OCI-LY3 (cell line): Measurements from ENCODE around the gene CELSR3.

Experiments used
- H2AFZ ChIP-seq: fragments of 200-600, 300-600 bp; shearing (Covaris generic); 2 replicates; pipeline ENCODE4 v1.6.0; 2014; ENCODE audit warnings: antibody characterized with exemption, low read depth, low read length
- H3K27ac ChIP-seq: fragments of 200-600, 300-600 bp; sonication (generic); 2 replicates; pipeline ENCODE4 v1.5.1; 2014; ENCODE audit warnings: mild to moderate bottlenecking, low read length, moderate library complexity, mixed read lengths
- H3K27me3 ChIP-seq: fragments of 200-600, 300-600 bp; sonication (generic); 2 replicates; pipeline ENCODE4 v1.6.1; 2014; ENCODE audit warnings: low read depth, low read length, mixed read lengths
- H3K36me3 ChIP-seq: fragments of 200-600, 300-600 bp; sonication (generic); replicated peaks from 2 replicates; pipeline ENCODE3; 2014; ENCODE audit warnings: low read depth, low read length, mixed read lengths
- H3K4me1 ChIP-seq: fragments of 300-600, 200-600 bp; sonication (generic); 2 replicates; pipeline ENCODE4 v1.6.1; 2014; ENCODE audit warnings: low read length, mixed read lengths
- H3K4me2 ChIP-seq: fragments of 200-600, 300-600 bp; sonication (generic); 2 replicates; pipeline ENCODE4 v1.6.1; 2014; ENCODE audit warnings: low read length, mixed read lengths
- H3K4me3 ChIP-seq: fragments of 300-600, 200-600 bp; sonication (generic); 2 replicates; pipeline ENCODE4 v1.5.1; 2014; ENCODE audit warnings: antibody characterized with exemption, mild to moderate bottlenecking, low read length, moderate library complexity
- H3K79me2 ChIP-seq: fragments of 300-600, 200-600 bp; shearing (Covaris generic); 2 replicates; pipeline ENCODE4 v1.6.1; 2014; ENCODE audit warnings: mild to moderate bottlenecking, low read length, mixed read lengths
- H3K9ac ChIP-seq: fragments of 300-600, 200-600 bp; shearing (Covaris generic); 2 replicates; pipeline ENCODE4 v1.6.0; 2014; ENCODE audit warnings: mild to moderate bottlenecking, low read length, moderate library complexity
- H3K9me3 ChIP-seq: fragments of 200-600, 300-600 bp; shearing (Covaris generic); 2 replicates; pipeline ENCODE4 v1.6.1; 2014; ENCODE audit warnings: low read length, mixed read lengths; ENCODE audit not compliant: insufficient read depth
- H4K20me1 ChIP-seq: fragments of 200-600, 300-600 bp; sonication (generic); 2 replicates; pipeline ENCODE4 v1.6.1; 2016; ENCODE audit warnings: low read length, mixed read lengths; ENCODE audit not compliant: insufficient read depth
- EZH2phosphoT487 ChIP-seq: fragments of 200-600 bp; shearing (Covaris generic); IDR thresholded peaks from 2 replicates; pipeline ENCODE4 v1.6.1; 2018; ENCODE audit warnings: antibody characterized with exemption, mixed run types, low read depth
- TF ChIP-seq, protein P1 (sequence below): fragments of 200-600, 300-600 bp; sonication (generic); IDR thresholded peaks from 2 replicates; pipeline ENCODE4 v1.5.1; 2014; ENCODE audit warnings: antibody characterized with exemption, low read length, low read depth

CELSR3 gene

DNA sequence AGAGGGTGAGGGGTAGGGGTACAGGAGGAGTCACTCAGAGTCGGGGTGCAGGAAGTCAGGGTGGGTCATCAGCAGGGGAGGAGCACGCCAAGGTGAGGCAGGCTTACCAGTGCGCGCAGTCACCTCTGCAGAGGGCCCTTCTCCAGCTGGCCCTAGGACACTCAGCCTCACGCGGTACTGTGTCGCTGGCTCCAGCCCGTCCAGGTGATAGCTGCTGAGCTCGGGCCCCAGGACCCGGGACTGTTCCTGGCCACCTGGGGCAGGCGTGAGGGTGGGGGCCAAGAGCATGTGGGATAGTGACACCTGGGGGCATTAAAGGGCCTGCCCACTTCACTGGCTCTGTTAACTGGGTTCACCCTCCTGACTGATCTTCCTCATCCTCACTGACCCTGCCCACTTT is 75.0 kb downstream of the CELSR3 start:
- Histone ChIP-seq H3K9me3 (no peaks in the 10 kb centered on the region), H3K9ac (no peak overlapping the region), H3K4me2 (no peak overlapping the region), H2AFZ (no peak overlapping the region), H3K27me3 (no peaks in the 10 kb centered on the region), H3K79me2 (no peaks in the 10 kb centered on the region), H4K20me1 (no peaks in the 10 kb centered on the region), H3K4me1 (no peaks in the 10 kb centered on the region), H3K4me3 (no peak overlapping the region), H3K36me3 (no peaks in the 10 kb centered on the region), H3K27ac (no peak overlapping the region)
- TF ChIP-seq, protein P1, sequence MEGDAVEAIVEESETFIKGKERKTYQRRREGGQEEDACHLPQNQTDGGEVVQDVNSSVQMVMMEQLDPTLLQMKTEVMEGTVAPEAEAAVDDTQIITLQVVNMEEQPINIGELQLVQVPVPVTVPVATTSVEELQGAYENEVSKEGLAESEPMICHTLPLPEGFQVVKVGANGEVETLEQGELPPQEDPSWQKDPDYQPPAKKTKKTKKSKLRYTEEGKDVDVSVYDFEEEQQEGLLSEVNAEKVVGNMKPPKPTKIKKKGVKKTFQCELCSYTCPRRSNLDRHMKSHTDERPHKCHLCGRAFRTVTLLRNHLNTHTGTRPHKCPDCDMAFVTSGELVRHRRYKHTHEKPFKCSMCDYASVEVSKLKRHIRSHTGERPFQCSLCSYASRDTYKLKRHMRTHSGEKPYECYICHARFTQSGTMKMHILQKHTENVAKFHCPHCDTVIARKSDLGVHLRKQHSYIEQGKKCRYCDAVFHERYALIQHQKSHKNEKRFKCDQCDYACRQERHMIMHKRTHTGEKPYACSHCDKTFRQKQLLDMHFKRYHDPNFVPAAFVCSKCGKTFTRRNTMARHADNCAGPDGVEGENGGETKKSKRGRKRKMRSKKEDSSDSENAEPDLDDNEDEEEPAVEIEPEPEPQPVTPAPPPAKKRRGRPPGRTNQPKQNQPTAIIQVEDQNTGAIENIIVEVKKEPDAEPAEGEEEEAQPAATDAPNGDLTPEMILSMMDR: no peak
- TF ChIP-seq EZH2phosphoT487: no peak
